ENCODE results near the gene FUT7.

The FUT7 gene

DNA sequence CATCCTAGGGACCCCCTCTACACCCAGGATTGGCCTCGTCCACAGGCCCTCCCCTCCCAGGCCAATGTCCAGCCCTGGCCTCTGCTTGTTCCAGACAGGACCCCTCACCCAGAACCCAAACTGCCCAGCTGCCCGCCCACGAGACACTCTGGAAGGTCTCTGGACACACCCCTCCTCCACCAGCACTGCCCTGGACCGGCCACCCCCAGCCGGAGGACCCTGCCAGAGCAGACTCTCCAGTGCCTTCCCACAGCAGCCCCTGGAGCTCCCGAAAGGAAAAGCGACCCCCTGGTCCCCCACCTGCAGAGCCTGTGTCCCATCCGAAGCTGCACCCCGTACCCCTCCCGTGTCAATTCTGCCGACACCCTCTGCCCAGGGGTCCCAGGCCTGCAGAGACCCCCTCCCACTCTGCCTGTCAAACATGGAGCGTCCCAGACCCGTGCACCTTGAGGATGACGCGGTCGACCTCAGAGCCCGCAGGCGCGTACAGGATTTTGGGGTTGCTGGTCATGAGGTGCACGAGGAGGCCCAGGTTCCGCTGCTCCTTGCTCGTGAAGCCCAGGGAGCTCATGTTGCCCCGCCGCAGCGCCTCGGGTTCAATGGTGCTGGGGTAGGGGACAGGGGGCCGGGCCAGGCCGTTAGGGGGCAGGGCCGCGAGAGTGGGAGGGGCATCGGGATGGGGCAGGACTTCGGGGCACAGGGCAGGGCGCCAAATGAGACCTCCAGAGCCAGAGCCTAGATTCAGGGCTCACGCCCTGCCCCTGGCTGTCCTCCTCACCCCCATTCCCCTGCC lies 11.8 kb downstream of the FUT7 start:
- no peak for DNase-seq (ENCODE audit: low read depth in 2 of 2, low spot score in 1 of 2)

DNA sequence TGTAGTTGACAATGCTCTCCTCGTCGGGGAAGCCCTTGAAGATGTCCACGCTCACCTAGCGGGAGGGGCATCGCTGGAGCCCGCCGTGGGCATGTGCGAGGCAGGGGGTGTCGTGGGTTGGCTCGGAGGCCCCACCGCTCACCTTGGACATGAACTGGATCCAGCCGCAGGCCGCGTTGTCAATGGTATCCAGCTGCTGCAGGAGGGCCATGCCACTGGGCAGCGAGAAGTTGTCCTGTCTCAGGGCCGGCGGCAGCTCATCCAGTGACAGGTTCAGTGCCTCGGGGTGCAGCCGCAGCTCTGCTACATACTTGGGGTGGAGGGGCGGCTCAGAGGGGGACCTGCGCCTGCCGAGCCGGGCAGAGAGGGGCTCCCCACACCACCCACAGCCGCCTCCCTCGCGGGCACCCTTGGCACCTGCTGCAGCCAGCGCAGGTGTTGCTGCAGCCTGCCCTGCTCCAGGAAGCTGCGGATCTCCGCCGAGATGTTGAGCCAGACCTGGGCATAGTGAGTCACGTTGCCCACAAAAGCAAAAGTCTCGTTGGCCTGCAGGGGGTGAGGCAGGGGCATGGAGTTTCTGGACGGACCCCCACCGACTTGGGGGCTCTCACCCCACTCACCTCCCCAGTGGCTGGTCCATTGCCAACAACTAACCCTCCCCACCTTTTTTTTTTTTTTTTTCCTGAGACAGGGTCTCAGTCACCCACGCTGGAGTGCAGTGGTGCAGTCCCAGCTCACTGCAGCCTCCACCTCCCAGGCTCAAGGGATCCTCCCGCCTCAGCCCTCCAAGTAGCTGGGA lies 12.9 kb downstream of the FUT7 start:
- no peak for DNase-seq (ENCODE audit: low read depth in 2 of 2, low spot score in 1 of 2)

DNA sequence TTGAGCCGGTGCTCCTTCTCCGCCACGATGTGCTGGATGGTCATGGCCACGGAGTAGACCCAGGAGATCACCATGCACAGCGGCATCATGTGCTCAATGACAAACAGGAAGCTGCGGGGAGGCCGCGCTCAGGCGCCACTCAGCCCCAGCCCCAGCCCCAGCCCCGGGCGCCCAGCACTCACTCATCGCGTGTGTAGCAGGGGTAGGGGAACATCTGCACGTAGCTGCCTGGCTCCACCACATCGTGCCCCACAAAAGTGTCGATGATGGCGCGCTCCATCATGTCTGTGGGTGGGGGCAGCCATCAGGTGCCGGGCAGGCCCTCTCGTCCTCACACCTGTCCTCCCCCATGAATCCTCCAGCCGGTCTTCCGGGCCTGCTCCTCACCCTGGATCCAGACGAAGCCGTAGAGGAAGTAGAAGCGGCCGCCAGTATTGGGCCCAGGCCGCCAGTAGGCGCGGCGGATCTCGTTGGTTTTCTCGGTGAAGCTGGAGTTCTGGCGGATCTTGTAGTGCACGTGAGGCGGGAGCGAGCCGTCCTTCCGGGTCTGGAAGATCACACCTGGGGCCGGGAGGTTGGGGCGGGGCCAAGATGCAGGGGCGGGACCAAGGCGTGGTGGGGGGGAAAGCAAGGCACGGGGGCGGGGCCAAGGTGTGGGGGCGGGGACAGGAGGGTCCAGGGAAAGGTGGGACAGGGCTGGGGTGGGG lies 13.9 kb downstream of the FUT7 start:
- no peak for DNase-seq (ENCODE audit: low read depth in 2 of 2, low spot score in 1 of 2)

- no peak for DNase-seq (ENCODE audit: low read depth in 2 of 2, low spot score in 1 of 2)
These were observed 14.8 kb downstream of the FUT7 start for GRCh38 chr9:137017071-137017470.

DNA sequence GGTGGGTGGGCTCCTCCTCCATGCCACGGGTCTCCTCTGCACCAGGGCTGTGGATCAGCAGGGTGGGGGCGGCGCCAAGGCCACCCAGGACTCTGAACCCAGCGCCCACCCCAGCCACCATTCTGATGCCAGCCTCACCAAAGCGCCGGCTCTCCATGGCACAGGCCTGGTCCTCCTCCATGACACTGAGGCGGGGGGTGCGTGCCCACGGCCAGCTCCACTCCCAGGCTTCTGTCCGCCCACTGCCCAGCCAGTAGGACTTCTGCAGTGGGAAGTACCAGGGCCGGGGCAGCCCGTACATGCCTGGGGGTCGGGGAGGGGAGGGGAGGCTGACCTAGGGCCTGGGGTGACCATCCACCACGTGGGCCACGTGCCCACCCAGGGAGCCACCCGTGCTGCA lies 15.5 kb downstream of the FUT7 start:
- DNase-seq (ENCODE audit: low read depth in 2 of 2, low spot score in 1 of 2): no peak

GRCh38 chr9:137015976-137016375 lies 15.9 kb downstream of the FUT7 start:
- no peak for DNase-seq (ENCODE audit: low read depth in 2 of 2, low spot score in 1 of 2)

GRCh38 chr9:137015540-137015930 lies 16.4 kb downstream of the FUT7 start:
- no peak for DNase-seq (ENCODE audit: low read depth in 2 of 2, low spot score in 1 of 2)

DNA sequence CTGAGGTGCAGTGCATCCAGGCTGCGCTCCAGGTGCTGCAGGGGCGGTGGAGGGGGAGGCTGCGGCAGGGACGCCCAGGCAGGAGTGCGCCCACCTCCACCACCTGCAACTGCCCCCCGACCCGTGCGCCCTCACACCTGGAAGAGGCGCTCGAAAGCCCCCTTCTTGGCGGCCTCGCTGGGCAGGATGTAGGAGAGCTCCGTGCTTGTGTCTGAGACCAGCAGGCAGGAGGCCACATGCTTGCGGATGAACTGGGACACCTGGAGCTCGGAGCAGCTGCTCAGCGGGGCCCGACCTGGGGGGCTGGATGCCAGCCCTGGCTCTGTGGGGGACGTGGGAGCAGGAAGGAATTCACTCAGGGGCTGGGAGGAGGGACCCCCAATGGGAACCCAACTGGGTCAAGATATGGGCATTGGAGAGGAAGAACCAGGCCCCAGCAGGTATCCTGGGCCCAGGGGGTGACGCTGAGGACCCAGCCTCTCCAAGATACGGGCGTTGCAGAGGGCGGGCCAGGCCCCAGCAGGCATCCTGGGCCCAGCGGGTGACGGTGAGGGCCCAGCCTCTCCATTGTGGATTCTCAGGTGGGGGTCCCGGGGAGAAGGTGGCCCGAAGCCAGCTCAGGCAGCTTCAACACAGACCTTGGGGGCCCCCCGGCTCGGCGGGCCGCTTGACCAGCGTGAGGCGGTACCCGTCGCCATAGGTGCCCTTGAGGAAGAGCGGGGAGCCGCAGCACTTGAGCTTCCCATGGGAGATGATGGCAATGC lies 16.9 kb downstream of the FUT7 start:
- DNase-seq (ENCODE audit: low read depth in 2 of 2, low spot score in 1 of 2): no peak

GRCh38 chr9:137014166-137014565 lies 17.7 kb downstream of the FUT7 start:
- DNase-seq (ENCODE audit: low read depth in 2 of 2, low spot score in 1 of 2): no peak

DNA sequence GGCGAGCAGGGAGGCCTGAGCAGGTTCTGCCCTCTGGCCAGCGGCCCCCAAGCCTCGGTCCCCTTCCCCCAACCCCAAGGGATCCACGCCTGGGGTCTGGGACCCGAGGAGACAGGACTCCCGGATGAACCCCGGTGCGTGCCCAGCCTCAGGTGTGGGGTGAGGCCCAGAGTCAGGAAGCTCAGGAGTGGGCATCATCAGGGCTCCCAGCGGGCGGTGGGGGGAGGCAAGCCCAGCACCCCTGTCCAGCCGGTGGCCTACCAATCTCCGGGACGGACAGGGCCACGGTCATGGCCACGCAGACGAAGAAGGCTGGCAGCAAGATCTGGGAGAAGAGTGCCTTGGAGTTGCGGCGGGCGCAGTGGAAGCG lies 18.3 kb downstream of the FUT7 start:
- DNase-seq (ENCODE audit: low read depth in 2 of 2, low spot score in 1 of 2): no peak

DNA sequence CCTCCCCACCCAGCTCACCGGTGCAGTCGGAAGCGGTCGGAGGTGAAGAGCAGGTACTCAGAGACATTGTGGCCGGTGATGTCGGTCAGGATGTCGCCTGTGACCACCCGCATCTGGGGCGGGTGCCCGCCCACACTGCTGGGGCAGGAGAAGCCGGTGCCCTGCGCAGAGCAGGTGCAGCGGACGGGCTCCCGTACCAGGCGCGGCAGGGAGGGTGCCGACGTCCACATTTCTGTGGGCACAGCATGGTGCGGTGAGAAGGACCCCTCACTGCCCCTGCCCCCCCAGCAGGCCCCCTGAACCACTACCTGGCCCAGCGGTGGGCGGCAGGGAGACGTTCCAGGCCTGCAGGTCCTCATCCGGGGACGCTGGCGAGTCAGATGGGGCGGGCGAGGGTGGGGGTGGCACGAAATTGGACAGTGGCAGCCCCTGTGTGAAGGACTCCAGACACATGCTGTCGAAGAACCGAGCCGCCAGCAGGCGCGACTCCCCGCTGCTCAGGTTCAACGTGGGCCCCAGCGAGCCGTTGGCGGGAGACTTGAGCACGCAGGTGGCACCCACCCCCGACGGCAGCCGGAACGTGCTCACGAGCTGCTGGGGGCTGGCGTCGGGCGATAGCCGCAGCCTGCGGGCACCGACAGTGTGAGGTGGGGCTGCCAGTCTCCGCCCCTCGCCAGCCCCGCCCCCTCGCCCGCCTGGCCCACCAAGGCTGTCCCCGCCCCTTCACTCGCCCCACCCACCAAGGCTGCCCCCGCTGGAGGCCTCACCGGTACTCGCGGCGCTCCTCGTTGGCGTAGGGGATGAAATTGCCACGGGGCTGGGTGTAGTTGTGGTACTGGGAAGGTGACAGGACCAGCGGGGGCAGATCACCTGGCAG lies 19.0 kb downstream of the FUT7 start:
- no peak for DNase-seq (ENCODE audit: low read depth in 2 of 2, low spot score in 1 of 2)

DNA sequence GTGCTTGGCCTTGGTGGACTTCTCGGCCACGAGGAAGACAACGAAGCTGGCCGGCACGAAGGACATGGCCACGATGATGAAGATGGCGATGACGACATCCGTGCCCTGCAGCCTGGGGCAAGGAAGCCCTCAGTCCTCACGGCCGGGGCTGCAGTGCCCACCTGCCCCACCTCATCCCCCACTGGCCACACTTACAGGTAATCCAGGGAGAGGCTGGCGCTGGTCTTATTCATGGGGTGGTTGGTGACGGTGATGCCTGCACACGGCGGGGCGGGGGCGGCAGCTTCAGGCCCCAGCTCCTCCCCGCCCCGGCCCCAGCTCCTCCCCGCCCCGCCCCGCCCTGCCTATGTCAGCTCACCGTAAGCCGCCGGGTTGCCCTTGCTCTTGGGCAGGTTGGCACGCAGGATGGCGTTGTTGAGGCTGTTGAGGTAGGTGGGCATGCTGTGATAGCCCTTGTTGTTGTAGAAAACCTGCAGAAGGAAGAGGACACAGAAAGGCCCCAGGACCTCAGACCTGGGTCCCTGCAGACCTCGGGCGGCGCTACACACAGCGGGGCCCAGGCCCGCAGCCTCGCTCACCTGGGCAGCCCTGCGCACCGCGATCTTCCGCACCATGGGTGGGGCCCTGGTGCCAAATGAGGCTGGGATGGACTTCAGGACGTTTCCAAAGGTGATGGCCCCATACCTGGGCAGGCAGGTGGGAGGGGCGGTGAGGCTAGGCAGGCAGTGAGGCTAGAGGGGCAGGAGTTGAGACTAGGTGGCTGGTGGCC lies 19.8 kb downstream of the FUT7 start:
- no peak for DNase-seq (ENCODE audit: low read depth in 2 of 2, low spot score in 1 of 2)

- no peak for DNase-seq (ENCODE audit: low read depth in 2 of 2, low spot score in 1 of 2)
These were observed 20.7 kb downstream of the FUT7 start for GRCh38 chr9:137011156-137011555.

DNA sequence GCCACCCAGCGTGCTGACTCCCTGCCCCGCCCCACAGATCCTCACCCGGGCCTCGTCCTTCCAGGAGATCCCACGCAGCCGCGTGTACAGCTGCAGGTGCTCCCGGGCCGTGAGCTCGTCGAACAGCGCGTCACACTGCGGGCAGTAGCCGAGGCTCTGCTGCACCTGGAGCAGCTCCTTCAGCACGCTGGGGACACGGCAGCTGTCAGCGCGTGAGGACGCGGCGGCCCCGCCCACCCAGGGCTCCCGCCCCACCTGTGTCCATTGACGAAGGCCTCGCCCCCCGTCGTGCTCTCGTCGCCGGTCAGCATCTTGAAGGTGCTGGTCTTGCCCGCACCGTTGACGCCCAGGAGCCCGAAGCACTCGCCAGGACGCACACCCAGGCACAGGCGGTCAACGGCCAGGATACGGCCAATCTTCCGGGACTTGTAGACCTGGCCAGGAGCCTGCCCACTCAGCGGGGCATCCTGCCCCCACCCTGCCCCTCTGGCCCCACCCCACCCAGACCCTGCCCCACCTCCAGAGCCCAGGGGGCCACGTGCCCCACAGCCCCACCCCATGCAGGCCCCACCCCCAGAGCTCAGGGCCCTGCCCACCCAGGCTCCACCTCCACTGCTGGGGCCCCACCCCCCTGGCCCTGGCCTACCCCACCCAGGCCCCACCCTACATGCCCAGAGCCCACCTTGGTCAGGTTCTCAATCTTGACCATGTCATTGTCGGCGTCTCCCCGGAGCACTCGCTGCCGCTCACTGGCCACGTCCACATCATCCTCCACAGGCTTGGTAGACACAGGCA lies 21.8 kb downstream of the FUT7 start:
- no peak for DNase-seq (ENCODE audit: low read depth in 2 of 2, low spot score in 1 of 2)

- no peak for DNase-seq (ENCODE audit: low read depth in 2 of 2, low spot score in 1 of 2)
These were observed 22.7 kb downstream of the FUT7 start for GRCh38 chr9:137009217-137009616.

DNA sequence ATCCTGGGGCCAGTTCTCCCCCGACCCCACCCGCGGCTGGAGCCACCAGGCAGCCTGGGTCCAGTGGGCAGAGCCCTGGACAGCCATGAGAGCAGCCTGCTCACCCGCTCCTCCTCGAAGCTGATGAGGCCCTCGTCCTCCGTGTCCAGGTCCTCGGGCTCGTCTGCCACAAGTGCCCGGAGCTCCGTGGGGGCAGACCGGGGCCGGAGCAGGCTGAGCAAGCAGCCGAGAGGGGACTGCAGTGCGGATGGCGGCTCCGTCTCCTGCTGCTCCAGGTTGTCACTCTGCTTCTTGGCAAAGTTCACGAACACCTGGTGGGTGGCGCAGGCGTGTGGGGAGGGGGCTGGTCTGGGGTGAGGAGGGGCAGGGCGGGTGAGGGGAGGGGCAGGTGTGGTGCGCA lies 23.6 kb downstream of the FUT7 start:
- no peak for DNase-seq (ENCODE audit: low read depth in 2 of 2, low spot score in 1 of 2)

DNA sequence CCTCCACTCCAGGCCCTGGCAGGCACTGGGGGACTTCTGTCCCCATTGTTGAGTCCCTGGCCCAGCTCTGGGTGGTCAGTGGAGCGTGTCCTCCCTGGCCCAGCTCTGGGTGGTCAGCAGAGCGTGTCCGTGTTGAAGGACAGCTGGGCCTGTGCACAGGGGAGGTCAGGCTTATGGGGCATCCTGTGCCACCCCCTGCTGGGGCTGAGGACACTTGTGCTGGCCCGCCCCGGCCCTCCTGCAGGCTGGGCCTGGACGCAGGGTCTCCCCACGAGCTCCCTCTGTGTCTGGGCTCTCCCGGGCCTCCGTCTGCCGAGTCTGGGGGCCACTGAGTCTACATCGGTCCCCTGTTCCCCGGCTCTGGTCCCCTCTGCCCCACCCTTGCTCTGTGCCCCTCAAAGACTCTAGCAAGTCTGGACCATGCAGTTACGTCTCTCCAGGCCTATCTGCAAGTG lies 24.0 kb downstream of the FUT7 start:
- no peak for DNase-seq (ENCODE audit: low read depth in 2 of 2, low spot score in 1 of 2)

DNA sequence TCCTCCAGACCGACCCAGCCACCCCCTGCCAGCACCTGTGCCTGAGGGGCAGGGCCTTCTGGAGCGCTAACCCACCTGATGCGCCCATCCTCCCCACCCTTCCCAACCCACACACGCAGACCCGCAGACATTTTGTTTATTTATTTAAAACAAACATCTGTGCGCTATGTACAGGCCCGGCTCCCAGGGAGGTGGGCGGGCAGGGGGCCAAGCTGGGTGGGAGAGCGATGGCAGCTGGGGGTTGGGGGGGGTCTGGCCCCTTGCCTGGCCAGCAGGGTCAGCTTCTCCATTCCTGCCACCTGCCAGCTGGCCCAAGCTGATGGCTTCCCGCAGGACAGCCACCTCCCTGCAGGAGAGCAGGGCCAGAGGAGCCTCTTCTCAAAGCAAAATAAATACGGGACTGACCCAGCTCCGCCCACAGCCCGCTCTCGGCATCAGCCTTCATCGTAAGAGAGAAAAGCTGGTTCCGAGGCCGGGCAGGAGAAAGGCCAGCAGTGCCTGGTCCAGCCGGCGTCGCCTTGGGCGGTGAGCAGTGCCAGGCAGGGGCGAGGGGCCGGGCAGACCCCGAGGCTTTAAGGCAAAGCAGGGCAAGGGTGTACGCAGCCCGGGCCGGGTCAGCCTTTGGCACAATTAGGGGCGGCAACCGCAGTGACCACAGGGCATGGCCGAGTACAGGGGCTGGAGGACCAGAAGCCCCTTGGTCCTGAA lies 24.6 kb downstream of the FUT7 start:
- no peak for DNase-seq (ENCODE audit: low read depth in 2 of 2, low spot score in 1 of 2)

Measured in stimulated activated CD8-positive, alpha-beta memory T cell treated with anti-CD3 and anti-CD28 coated beads, Interleukin-4, amount 100 ng/mL, for 1 hour (primary cell).